Hepatic stellate cell (primary cell): ENCODE measurements around the gene PTPN6.

Experiments
- DNase-seq: peaks from one replicate; pipeline ENCODE4 v3.0.0; 2011; ENCODE audit warnings: low spot score

Gene PTPN6

DNA sequence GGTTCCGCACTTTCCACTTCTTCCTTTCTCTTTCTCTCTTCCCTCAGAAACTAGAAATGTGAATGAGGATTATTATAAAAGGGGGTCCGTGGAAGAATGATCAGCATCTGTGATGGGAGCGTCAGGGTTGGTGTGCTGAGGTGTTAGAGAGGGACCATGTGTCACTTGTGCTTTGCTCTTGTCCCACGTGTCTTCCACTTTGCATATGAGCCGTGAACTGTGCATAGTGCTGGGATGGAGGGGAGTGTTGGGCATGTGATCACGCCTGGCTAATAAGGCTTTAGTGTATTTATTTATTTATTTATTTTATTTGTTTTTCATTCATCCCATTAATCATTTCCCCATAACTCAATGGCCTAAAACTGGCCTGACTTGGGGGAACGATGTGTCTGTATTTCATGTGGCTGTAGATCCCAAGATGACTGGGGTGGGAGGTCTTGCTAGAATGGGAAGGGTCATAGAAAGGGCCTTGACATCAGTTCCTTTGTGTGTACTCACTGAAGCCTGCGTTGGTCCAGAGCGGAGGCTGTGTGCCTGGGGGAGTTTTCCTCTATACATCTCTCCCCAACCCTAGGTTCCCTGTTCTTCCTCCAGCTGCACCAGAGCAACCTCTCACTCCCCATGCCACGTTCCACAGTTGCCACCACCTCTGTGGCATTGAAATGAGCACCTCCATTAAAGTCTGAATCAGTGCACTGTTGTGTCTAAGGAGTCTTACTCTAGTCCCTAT lies 28.0 kb upstream of the PTPN6 start:
- no peak for DNase-seq

DNA sequence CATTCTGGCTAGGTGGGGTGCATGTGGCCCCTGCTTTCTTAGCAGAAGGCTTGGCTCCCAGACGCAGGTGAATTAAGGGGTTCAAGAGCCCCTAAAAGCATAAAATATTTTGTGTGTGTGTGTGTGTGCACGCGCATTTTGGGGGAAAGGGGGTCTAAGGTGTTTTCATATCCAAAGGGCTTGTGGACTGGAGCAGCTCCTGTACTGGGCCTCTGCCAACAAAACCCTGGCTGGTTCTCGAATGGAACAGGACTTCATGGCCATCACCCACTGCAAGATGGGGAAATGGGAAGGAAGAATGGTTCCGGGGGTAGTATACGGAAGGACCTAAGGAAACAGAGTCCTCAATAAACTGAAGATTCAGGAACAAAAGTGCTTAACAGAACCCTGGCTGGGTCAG lies 27.3 kb upstream of the PTPN6 start:
- no peak for DNase-seq

DNA sequence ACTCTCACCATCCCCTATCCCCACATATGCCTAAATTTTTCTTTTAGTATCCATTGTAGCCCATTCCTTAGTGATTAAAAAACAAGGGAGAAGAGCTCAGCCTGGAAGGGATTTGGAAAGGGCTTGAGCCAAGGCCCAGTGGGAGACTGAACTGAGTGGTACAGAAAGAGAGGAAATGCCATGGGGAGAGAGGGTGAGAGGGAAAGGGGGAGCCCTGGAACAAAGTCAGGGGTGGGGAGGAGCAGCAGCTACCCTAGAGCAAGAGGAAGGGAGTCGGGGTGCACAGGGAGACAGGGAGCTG lies 26.0 kb upstream of the PTPN6 start:
- no peak for DNase-seq

DNA sequence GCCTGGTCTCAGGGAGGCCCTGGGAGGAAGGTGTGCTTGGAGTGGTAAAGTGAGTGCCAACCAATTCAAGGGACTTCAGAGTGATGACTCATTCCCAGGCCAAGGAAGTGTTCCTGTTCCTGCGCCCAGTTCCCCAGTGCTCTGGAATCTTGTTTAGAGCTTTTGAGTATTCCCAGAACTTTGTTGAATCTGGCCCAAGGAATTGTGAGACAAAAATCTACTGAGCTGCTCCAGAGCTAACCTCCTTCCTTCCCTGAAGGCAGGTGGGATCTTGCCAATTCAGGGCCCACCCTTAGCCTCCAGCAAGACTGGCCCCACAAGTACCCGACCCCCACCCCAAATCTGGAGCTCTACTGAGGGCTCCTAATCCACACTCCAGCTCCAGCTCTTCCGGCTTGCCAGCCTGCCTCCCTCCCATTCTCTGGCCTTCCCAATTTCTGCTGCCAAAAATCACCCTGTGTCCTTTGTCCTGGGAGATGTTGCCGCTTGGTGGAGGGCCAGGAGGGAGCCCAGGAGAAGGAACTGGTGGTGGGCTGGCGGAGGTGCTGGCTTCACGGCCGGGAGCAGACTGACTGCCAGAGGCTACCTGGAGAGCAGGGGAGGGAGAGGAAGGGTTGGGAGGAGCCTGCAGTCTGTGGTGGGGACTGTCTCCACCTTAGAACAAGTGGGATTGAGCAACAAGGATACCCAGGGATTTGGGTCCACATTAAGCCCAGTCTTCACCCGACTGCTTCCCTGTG lies 25.4 kb upstream of the PTPN6 start:
- peak; percentile 91 for DNase-seq

DNA sequence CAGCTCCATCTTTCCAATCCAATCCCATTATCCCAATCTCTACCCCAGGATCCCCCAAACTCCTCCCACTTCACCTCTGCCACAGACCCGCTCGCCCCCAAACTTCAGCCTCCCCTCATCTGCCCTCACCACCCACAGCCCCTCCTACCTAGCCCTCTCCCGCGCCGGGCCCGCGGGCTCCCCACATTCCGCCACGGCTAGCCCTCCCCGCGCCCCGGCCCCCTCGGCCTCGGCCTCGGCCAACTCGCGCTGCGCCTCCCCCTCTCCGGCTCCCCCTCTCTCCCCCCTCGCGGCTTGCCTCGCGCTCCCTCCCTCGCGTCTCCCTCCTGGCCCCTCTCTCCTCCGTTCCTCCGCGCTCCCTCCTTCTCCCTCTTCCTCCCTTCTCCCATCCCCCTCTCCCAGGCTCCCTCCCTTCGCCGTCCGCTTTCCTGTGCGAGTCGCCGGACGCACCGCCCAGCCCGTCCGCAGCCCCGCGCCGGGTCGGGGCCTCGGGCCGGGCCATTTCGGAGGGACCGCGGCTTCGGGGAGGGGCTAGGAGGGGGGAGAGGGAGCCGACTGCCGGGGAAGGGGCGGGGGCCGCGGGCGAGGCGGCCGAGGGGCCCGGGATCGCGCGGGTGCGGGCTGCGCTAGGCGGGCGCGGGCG lies 23.7 kb upstream of the PTPN6 start, which contains the start of gene ATN1:
Gene ATN1 (plus strand): TSS at position 581 of the 643 bp plus-strand sequence. CDS start 6,043 bp downstream, outside the sequence.
- peak; percentile 79 for DNase-seq

DNA sequence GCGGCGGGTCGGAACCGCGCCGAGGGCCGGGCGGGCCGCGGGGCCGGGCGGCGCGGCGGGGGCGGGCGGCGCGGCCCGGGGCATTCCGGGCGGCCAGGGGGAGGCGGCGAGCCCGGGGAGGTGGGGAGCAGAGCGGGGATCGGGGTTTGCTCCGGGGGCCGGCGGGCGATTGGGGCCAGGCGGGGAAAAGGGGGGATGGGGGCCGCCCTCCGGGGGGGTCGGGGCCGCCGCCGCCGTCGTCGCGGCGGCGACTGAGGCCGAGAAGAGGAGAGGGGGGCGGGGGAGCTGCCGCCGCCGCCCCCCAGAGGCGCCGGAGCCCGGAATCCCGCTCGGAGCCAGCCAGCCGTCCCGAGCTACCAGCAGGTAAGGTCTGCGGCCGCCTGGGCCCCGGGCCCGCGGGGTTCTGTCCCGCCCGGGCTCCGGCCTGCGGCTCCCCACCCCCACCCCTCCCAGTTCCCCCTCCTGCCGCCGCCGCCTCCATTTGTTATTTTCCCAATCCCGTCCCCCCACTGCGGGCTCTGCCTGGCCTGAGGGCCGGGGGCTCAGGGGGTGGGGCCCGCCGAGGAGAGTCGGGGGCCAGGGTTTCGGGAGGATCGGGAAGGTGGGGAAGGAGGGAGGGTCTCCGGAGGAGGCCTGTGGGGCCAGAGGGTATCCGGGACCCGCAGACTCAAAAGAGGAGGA lies 23.0 kb upstream of the PTPN6 start:
- no peak for DNase-seq

DNA sequence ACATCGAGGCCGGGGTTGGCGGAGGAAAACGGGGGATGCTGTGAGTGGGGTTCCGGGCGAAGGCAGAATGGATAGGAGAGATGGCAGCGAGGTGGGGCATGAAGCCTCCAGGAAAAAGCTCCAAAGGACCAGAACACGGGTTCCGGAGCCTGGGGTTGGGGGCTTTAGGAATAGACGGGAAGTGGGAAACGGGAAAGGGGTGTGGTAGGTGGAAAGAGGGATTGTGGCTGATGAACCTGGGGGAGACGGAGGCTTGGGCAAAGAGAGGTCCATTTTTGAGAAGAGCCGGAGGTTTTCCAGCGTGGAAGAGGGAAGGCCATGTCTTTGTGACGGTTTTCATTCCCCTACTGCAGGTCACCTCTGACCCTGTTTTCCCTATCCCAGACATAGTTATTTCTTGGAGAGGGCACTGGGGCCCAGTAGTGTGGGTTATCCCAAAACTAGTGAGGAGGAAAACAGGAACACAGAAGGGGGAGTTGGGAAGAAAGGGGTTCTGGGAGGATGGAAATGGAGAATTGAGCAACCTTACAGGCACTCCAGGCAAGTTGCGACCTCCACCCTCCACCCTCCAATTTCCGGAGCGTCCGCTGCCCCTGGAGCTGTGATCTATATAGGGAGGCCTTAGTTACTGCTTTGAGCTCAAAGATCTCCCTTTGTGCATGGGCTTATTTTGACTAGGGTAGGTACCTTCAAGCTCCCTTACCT lies 22.3 kb upstream of the PTPN6 start:
- no peak for DNase-seq

DNA sequence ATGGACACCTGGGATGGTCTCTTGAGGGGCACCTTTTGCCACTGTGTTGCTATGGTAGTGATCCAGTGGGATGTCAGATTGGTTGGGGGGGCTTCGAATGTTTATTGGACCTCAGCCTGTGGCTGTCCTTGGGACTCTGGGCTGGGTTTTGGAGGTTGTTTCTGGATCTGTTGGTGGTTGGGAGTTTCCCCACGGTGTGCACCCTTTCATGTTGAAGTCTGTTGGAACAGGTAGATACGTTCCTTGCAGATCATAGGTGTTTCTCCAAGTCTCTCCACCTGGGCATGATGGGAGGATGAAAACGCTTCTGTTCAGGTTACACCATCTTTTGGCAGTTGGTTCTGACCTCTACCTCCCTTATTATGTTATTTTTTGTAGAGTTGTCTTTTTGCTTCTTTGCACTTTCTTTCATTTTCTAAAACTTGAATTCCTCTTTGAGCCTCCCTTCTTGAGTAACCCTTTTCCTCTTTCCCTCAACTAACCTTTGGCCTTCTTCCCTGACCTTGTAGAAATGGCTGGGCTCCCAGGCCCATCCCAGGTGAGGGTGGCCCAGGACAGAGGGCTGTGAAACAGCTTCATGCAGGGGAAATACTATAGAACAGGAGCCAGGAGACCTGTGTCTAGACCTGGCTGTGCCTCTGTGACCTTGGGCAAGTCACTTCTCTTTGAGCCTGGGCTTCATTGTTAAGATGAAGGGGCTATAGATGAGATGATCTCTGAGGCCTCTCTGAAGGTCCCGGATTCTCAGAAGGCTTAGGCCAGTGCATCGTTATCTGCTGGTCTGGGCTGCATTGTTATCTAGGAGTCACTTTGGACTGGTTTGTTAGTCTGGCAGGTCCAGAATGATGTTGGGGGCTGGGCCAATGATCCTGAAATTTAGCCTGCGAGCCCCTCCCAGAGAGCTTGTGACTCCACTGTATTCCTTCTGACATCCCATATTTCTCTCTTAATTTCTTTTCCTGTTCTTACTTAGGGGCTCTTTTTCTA lies 21.4 kb upstream of the PTPN6 start:
- no peak for DNase-seq

DNA sequence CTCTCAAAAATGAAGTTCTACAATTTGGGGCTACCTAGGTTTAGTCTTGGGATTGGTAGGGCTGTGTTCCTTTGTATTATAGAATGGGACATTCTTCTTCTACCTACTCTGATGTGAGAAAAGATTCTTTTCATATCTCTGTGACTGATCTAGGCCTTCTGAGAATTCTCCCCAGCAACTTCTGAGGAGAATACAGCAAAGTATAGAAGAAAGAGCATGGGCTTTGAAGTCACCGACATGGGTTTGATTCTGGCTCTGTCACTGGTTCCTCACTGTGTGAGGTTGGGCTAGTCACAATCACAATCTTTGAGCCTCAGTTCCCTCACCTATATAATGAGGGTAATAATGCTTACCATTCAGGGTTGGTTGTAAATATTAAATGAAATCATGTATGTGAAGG lies 18.4 kb upstream of the PTPN6 start:
- no peak for DNase-seq

DNA sequence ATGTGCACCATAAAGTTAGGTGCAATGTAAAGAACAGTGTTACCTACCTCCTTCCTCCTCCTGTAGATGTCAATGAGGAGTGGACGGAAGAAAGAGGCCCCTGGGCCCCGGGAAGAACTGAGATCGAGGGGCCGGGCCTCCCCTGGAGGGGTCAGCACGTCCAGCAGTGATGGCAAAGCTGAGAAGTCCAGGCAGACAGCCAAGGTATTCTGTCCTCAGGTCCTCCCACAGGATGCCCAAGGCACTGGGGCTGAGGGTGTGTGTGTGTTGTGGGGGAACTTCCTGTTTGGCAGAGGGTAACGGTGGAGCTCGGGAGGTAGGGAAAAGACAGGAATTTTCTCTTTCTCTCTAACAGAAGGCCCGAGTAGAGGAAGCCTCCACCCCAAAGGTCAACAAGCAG lies 17.0 kb upstream of the PTPN6 start:
- DNase-seq = no peak

DNA sequence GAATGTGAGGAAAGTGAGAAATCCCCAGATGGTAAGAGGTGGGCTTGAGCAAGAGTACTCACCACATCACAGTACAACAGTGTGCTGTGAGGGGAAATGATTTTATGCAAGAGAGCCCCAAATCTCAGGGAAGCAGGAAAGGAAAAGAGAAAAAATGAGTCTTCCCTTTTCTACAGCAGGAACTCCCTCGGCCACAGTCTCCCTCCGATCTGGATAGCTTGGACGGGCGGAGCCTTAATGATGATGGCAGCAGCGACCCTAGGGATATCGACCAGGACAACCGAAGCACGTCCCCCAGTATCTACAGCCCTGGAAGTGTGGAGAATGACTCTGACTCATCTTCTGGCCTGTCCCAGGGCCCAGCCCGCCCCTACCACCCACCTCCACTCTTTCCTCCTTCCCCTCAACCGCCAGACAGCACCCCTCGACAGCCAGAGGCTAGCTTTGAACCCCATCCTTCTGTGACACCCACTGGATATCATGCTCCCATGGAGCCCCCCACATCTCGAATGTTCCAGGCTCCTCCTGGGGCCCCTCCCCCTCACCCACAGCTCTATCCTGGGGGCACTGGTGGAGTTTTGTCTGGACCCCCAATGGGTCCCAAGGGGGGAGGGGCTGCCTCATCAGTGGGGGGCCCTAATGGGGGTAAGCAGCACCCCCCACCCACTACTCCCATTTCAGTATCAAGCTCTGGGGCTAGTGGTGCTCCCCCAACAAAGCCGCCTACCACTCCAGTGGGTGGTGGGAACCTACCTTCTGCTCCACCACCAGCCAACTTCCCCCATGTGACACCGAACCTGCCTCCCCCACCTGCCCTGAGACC lies 15.6 kb upstream of the PTPN6 start:
- DNase-seq = no peak

DNA sequence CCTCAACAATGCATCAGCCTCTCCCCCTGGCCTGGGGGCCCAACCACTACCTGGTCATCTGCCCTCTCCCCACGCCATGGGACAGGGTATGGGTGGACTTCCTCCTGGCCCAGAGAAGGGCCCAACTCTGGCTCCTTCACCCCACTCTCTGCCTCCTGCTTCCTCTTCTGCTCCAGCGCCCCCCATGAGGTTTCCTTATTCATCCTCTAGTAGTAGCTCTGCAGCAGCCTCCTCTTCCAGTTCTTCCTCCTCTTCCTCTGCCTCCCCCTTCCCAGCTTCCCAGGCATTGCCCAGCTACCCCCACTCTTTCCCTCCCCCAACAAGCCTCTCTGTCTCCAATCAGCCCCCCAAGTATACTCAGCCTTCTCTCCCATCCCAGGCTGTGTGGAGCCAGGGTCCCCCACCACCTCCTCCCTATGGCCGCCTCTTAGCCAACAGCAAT lies 14.9 kb upstream of the PTPN6 start:
- no peak for DNase-seq

DNA sequence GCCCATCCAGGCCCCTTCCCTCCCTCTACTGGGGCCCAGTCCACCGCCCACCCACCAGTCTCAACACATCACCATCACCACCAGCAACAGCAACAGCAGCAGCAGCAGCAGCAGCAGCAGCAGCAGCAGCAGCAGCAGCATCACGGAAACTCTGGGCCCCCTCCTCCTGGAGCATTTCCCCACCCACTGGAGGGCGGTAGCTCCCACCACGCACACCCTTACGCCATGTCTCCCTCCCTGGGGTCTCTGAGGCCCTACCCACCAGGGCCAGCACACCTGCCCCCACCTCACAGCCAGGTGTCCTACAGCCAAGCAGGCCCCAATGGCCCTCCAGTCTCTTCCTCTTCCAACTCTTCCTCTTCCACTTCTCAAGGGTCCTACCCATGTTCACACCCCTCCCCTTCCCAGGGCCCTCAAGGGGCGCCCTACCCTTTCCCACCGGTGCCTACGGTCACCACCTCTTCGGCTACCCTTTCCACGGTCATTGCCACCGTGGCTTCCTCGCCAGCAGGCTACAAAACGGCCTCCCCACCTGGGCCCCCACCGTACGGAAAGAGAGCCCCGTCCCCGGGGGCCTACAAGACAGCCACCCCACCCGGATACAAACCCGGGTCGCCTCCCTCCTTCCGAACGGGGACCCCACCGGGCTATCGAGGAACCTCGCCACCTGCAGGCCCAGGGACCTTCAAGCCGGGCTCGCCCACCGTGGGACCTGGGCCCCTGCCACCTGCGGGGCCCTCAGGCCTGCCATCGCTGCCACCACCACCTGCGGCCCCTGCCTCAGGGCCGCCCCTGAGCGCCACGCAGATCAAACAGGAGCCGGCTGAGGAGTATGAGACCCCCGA lies 14.3 kb upstream of the PTPN6 start:
- no peak for DNase-seq

DNA sequence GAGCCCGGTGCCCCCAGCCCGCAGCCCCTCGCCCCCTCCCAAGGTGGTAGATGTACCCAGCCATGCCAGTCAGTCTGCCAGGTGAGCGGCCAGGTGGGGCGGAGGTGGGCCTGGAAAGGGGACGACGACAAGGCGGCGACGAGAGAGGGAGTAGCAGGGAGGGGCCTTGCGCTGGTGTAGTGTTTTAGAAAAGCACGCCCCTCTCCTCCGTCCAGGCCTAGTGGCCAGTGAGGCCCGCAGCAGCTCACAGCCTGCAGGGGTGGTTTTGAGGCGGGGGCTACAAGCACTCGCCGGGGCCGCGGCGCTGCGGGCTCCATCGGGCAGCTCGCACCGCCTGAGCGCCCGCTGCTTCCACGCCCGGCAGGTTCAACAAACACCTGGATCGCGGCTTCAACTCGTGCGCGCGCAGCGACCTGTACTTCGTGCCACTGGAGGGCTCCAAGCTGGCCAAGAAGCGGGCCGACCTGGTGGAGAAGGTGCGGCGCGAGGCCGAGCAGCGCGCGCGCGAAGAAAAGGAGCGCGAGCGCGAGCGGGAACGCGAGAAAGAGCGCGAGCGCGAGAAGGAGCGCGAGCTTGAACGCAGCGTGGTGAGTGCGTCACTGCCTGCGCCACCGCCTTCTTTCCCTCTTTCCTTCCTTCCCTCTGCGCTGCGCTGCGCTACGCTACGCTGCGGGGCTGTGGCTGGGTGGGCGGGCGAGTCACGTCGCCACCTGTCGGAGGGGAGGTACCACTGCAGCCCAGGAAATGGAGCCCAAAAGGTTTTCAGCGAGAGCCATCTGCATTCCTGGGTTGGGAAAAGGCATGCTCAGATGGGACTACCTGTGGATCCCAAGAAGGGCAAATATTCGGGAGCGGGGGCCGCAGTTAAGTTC lies 13.4 kb upstream of the PTPN6 start:
- peak; percentile 89 for DNase-seq

DNA sequence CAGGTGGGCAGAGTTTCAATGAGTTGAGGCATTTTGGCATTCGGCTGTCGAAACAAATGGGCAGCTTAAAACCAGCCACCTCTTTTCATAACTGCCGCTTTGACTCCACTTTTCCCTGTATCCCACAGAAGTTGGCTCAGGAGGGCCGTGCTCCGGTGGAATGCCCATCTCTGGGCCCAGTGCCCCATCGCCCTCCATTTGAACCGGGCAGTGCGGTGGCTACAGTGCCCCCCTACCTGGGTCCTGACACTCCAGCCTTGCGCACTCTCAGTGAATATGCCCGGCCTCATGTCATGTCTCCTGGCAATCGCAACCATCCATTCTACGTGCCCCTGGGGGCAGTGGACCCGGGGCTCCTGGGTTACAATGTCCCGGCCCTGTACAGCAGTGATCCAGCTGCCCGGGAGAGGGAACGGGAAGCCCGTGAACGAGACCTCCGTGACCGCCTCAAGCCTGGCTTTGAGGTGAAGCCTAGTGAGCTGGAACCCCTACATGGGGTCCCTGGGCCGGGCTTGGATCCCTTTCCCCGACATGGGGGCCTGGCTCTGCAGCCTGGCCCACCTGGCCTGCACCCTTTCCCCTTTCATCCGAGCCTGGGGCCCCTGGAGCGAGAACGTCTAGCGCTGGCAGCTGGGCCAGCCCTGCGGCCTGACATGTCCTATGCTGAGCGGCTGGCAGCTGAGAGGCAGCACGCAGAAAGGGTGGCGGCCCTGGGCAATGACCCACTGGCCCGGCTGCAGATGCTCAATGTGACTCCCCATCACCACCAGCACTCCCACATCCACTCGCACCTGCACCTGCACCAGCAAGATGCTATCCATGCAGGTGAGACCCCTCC lies 12.6 kb upstream of the PTPN6 start:
- DNase-seq = no peak

DNA sequence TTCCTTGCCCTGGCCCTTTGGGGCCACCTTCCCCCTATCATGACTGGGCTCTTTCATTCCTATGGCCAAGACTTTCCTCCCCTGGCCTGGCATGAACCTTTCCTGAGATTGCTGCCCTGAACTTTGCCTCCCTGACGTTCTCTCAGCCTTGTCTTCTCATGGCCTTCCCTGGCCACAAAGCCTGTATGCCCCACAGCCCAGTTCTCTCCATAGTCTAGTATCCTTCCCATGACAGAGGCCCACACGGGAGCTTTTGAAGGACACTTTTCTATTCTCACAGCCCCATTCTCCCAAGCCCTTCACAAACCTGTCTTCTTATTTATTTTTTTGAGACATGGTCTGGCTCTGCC lies 12.0 kb upstream of the PTPN6 start:
- no peak for DNase-seq

DNA sequence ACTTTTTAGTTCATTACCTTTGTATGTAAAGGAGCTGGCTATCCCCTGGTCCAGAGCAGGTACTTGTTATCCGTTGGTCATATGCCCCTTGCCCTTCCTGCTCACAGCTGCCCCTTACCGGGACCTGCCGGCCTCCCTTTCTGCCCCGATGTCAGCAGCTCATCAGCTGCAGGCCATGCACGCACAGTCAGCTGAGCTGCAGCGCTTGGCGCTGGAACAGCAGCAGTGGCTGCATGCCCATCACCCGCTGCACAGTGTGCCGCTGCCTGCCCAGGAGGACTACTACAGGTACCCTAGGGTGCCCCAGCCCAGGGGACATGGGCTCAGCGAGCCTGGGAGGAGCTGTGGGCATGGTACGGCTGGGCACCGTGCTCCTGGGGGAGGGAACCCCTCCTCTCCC lies 9.9 kb upstream of the PTPN6 start:
- DNase-seq = no peak
